GM23338 (cell line): Measurements from ENCODE around the gene PLOD2. TPM values are rescaled to one million over a fixed set of nuclear protein-coding genes. Genes with fewer than 3 reads are reported as not detected.

Experiments used
- ATAC-seq: fragments of 200-7000 bp; cut with Tn5 transposase; 3 replicates; pipeline ENCODE4 v1.9.1; 2020
- DNase-seq: peaks from one replicate; pipeline ENCODE4 v3.0.0-alpha.2; 2015; ENCODE audit warnings: low spot score
- H2AFZ ChIP-seq: fragments of 200-600 bp; sonication (generic); 2 replicates; pipeline ENCODE4 v1.8.0; 2016; ENCODE audit warnings: antibody characterized with exemption, mild to moderate bottlenecking, moderate library complexity
- H3F3A ChIP-seq: fragments of 200-600 bp; sonication (generic); replicated peaks from 2 replicates; pipeline ENCODE4 v1.8.0; 2017; ENCODE audit warnings: antibody characterized with exemption, mixed run types, low read depth
- H3K27ac ChIP-seq: fragments of 200-600 bp; sonication (generic); 2 replicates; pipeline ENCODE4 v1.6.1; 2016; ENCODE audit warnings: low read depth
- H3K27me3 ChIP-seq: fragments of 200-600 bp; sonication (generic); 2 replicates; pipeline ENCODE4 v1.8.0; 2016; ENCODE audit warnings: mild to moderate bottlenecking, mixed run types, moderate library complexity; ENCODE audit not compliant: insufficient read depth
- H3K36me3 ChIP-seq: fragments of 200-600 bp; sonication (generic); 2 replicates; pipeline ENCODE4 v1.8.0; 2016; ENCODE audit warnings: mild to moderate bottlenecking; ENCODE audit not compliant: insufficient read depth
- H3K4me1 ChIP-seq: fragments of 200-600 bp; sonication (generic); 2 replicates; pipeline ENCODE4 v1.8.0; 2016; ENCODE audit warnings: mild to moderate bottlenecking, moderate library complexity; ENCODE audit not compliant: insufficient read depth
- H3K4me2 ChIP-seq: fragments of 200-600 bp; sonication (generic); 2 replicates; pipeline ENCODE4 v1.7.1; 2017; ENCODE audit warnings: mixed run types
- H3K4me3 ChIP-seq: fragments of 200-600 bp; sonication (generic); 2 replicates; pipeline ENCODE4 v1.6.1; 2016; ENCODE audit warnings: mixed run types
- H3K79me2 ChIP-seq: fragments of 200-600 bp; sonication (generic); replicated peaks from 2 replicates; pipeline ENCODE4 v1.8.0; 2017; ENCODE audit warnings: mild to moderate bottlenecking; ENCODE audit not compliant: insufficient read depth
- H3K9me2 ChIP-seq: fragments of 200-600 bp; sonication (generic); 2 replicates; pipeline ENCODE4 v1.8.0; 2017; ENCODE audit not compliant: insufficient read depth
- H4K20me1 ChIP-seq: fragments of 200-600 bp; sonication (generic); replicated peaks from 2 replicates; pipeline ENCODE4 v1.8.0; 2017; ENCODE audit warnings: mild to moderate bottlenecking; ENCODE audit not compliant: insufficient read depth
- H3K27ac Mint-ChIP-seq: 2 replicates; pipeline ENCODE4 v1.8.0; 2020; ENCODE audit warnings: inconsistent platforms, mild to moderate bottlenecking, moderate library complexity, mixed read lengths
- H3K27me3 Mint-ChIP-seq: 3 replicates; pipeline ENCODE4 v1.8.0; 2022; ENCODE audit warnings: low read depth, mild to moderate bottlenecking, moderate library complexity, mixed read lengths, inconsistent platforms; ENCODE audit not compliant: insufficient read depth, poor library complexity
- H3K36me3 Mint-ChIP-seq: 3 replicates; pipeline ENCODE4 v1.8.0; 2021; ENCODE audit warnings: low read depth, mild to moderate bottlenecking, inconsistent platforms, moderate library complexity, mixed read lengths
- H3K4me1 Mint-ChIP-seq: 3 replicates; pipeline ENCODE4 v1.8.0; 2020; ENCODE audit warnings: mild to moderate bottlenecking, inconsistent platforms, mixed read lengths
- H3K4me3 Mint-ChIP-seq: 3 replicates; pipeline ENCODE4 v1.8.0; 2021; ENCODE audit warnings: moderate library complexity, mild to moderate bottlenecking, inconsistent platforms, mixed read lengths
- H3K9me3 Mint-ChIP-seq: 3 replicates; pipeline ENCODE4 v1.8.0; 2020; ENCODE audit warnings: moderate library complexity, mild to moderate bottlenecking, inconsistent platforms, mixed read lengths
- CREB1 ChIP-seq: fragments of 250-450 bp; sonication (Bioruptor Pico); IDR thresholded peaks from 2 replicates; pipeline ENCODE4 v1.5.0; 2020; ENCODE audit warnings: low read depth, mild to moderate bottlenecking, moderate library complexity
- EZH2 ChIP-seq: fragments of 200-600 bp; sonication (generic); IDR thresholded peaks from one replicate; pipeline ENCODE4 v1.8.0; 2017; ENCODE audit warnings: antibody characterized with exemption, mild to moderate bottlenecking, low read depth; ENCODE audit not compliant: unreplicated experiment
- EZH2phosphoT487 ChIP-seq: fragments of 200-600 bp; sonication (generic); IDR thresholded peaks from one replicate; pipeline ENCODE4 v1.8.1; 2018; ENCODE audit warnings: antibody characterized with exemption; ENCODE audit not compliant: unreplicated experiment
- JUNB ChIP-seq: IDR thresholded peaks from one replicate; pipeline ENCODE4 v1.6.1; 2016; ENCODE audit warnings: antibody characterized with exemption; ENCODE audit not compliant: unreplicated experiment
- NANOG ChIP-seq: IDR thresholded peaks from 2 replicates; pipeline ENCODE4 v1.6.1; 2016; ENCODE audit warnings: antibody characterized with exemption, borderline replicate concordance
- POLR2AphosphoS5 ChIP-seq: IDR thresholded peaks from 2 replicates; pipeline ENCODE4 v1.6.1; 2016; ENCODE audit warnings: antibody characterized with exemption, low read depth
- STAT1 ChIP-seq: IDR thresholded peaks from one replicate; pipeline ENCODE4 v1.6.1; 2016; ENCODE audit warnings: antibody characterized with exemption; ENCODE audit not compliant: unreplicated experiment
- ZNF114 ChIP-seq: fragments of 250-450 bp; sonication (Bioruptor Pico); IDR thresholded peaks from 2 replicates; pipeline ENCODE4 v1.5.0; 2020; ENCODE audit warnings: mild to moderate bottlenecking, moderate library complexity
- ZNF331 ChIP-seq: fragments of 250-450 bp; sonication (Bioruptor Pico); IDR thresholded peaks from 2 replicates; pipeline ENCODE4 v1.5.0; 2020; ENCODE audit warnings: low read depth, mild to moderate bottlenecking, moderate library complexity
- polyA plus RNA-seq: library from polyadenylated mRNA; unstranded; fragments of >200 nt; fragmentation: Nextera tagmentation; extraction: Ambion mirVana; gene quantifications from 2 replicates; pipeline ENCODE4 v1.2.1, GENCODE V29; 2016
- total RNA-seq: library from RNA; depleted of rRNA; stranded (reverse); fragments of >200 nt; shearing (Covaris generic); gene quantifications from 2 replicates; pipeline ENCODE4 v1.2.3, GENCODE V29; 2014
- TF ChIP-seq, protein P1 (sequence below): IDR thresholded peaks from one replicate; pipeline ENCODE4 v1.6.1; 2018; ENCODE audit warnings: antibody characterized with exemption; ENCODE audit not compliant: unreplicated experiment
- TF ChIP-seq, protein P2 (sequence below): IDR thresholded peaks from 2 replicates; pipeline ENCODE4 v1.6.1; 2016; ENCODE audit warnings: antibody characterized with exemption
- TF ChIP-seq, protein P3 (sequence below): fragments of 250-450 bp; sonication (Bioruptor Pico); IDR thresholded peaks from 2 replicates; pipeline ENCODE4 v1.5.0; 2020; ENCODE audit warnings: mild to moderate bottlenecking, moderate library complexity
- TF ChIP-seq, protein P4 (sequence below), 2 experiments: fragments of 200-600 bp in 1 of 2; sonication (generic) in 1 of 2; conservative IDR thresholded peaks; 2 replicates each; pipeline versions ENCODE4 v1.5.1 to v1.6.1; 2016 to 2017; ENCODE audit warnings: antibody characterized with exemption in 2 of 2, low read depth in 2 of 2, mild to moderate bottlenecking in 2 of 2, moderate library complexity in 1 of 2

PLOD2 gene
- total and polyA plus RNA-seq, 2 experiments from 2014 or later, result 26.7 to 30.5 TPM

DNA sequence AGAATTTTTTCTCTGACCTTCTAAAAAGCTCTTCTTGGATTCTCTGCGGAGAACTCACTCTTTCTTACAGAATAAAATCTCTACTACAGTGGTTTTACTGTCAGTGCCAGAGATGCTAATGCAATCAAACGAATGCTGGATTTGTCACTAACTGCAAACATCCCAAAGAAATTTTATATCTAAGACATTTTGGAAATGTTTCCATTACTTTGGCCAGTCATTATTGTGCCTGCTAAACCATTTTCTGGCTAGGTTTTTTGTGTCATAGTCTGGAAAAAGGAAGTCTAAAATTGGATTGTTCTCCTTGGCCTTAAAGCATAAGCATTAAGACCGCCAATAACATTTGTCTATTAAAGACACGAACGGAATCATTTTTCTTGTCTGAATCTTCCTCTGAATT lies 54.0 kb downstream of the PLOD2 start:
- no peak overlapping the region for H3K27ac Mint-ChIP-seq
- H3K4me1 Mint-ChIP-seq, result peaks cover 20% of the 10 kb centered on the region; the same call in 2 of the 3 replicates
- Histone ChIP-seq H3K27me3 (no peaks in the 10 kb centered on the region), H2AFZ (no peak overlapping the region), H3K36me3 (no peaks in the 10 kb centered on the region), H3K4me2 (no peak overlapping the region), H3K9me2 (no peaks in the 10 kb centered on the region), H3K4me3 (no peak overlapping the region), H3K79me2 (no peaks in the 10 kb centered on the region), H3K4me1 (peaks cover 16% of the 10 kb centered on the region), H4K20me1 (no peaks in the 10 kb centered on the region), H3F3A (no peaks in the 10 kb centered on the region), H3K27ac (no peak overlapping the region)
- ATAC-seq, result no peak
- H3K4me3 Mint-ChIP-seq, result no peak overlapping the region
- peaks cover 2% of the 10 kb centered on the region for H3K27me3 Mint-ChIP-seq
- DNase-seq, result no peak
- H3K9me3 Mint-ChIP-seq, result no peaks in the 10 kb centered on the region
- no peak for TF ChIP-seq STAT1
- TF ChIP-seq, protein P1, sequence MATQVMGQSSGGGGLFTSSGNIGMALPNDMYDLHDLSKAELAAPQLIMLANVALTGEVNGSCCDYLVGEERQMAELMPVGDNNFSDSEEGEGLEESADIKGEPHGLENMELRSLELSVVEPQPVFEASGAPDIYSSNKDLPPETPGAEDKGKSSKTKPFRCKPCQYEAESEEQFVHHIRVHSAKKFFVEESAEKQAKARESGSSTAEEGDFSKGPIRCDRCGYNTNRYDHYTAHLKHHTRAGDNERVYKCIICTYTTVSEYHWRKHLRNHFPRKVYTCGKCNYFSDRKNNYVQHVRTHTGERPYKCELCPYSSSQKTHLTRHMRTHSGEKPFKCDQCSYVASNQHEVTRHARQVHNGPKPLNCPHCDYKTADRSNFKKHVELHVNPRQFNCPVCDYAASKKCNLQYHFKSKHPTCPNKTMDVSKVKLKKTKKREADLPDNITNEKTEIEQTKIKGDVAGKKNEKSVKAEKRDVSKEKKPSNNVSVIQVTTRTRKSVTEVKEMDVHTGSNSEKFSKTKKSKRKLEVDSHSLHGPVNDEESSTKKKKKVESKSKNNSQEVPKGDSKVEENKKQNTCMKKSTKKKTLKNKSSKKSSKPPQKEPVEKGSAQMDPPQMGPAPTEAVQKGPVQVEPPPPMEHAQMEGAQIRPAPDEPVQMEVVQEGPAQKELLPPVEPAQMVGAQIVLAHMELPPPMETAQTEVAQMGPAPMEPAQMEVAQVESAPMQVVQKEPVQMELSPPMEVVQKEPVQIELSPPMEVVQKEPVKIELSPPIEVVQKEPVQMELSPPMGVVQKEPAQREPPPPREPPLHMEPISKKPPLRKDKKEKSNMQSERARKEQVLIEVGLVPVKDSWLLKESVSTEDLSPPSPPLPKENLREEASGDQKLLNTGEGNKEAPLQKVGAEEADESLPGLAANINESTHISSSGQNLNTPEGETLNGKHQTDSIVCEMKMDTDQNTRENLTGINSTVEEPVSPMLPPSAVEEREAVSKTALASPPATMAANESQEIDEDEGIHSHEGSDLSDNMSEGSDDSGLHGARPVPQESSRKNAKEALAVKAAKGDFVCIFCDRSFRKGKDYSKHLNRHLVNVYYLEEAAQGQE, result no peak
- no peak for TF ChIP-seq EZH2phosphoT487
- TF ChIP-seq POLR2AphosphoS5, result no peak
- TF ChIP-seq JUNB, result no peak
- TF ChIP-seq, protein P2, sequence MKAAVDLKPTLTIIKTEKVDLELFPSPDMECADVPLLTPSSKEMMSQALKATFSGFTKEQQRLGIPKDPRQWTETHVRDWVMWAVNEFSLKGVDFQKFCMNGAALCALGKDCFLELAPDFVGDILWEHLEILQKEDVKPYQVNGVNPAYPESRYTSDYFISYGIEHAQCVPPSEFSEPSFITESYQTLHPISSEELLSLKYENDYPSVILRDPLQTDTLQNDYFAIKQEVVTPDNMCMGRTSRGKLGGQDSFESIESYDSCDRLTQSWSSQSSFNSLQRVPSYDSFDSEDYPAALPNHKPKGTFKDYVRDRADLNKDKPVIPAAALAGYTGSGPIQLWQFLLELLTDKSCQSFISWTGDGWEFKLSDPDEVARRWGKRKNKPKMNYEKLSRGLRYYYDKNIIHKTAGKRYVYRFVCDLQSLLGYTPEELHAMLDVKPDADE, result no peak
- no peak for TF ChIP-seq ZNF114
- TF ChIP-seq, protein P3, sequence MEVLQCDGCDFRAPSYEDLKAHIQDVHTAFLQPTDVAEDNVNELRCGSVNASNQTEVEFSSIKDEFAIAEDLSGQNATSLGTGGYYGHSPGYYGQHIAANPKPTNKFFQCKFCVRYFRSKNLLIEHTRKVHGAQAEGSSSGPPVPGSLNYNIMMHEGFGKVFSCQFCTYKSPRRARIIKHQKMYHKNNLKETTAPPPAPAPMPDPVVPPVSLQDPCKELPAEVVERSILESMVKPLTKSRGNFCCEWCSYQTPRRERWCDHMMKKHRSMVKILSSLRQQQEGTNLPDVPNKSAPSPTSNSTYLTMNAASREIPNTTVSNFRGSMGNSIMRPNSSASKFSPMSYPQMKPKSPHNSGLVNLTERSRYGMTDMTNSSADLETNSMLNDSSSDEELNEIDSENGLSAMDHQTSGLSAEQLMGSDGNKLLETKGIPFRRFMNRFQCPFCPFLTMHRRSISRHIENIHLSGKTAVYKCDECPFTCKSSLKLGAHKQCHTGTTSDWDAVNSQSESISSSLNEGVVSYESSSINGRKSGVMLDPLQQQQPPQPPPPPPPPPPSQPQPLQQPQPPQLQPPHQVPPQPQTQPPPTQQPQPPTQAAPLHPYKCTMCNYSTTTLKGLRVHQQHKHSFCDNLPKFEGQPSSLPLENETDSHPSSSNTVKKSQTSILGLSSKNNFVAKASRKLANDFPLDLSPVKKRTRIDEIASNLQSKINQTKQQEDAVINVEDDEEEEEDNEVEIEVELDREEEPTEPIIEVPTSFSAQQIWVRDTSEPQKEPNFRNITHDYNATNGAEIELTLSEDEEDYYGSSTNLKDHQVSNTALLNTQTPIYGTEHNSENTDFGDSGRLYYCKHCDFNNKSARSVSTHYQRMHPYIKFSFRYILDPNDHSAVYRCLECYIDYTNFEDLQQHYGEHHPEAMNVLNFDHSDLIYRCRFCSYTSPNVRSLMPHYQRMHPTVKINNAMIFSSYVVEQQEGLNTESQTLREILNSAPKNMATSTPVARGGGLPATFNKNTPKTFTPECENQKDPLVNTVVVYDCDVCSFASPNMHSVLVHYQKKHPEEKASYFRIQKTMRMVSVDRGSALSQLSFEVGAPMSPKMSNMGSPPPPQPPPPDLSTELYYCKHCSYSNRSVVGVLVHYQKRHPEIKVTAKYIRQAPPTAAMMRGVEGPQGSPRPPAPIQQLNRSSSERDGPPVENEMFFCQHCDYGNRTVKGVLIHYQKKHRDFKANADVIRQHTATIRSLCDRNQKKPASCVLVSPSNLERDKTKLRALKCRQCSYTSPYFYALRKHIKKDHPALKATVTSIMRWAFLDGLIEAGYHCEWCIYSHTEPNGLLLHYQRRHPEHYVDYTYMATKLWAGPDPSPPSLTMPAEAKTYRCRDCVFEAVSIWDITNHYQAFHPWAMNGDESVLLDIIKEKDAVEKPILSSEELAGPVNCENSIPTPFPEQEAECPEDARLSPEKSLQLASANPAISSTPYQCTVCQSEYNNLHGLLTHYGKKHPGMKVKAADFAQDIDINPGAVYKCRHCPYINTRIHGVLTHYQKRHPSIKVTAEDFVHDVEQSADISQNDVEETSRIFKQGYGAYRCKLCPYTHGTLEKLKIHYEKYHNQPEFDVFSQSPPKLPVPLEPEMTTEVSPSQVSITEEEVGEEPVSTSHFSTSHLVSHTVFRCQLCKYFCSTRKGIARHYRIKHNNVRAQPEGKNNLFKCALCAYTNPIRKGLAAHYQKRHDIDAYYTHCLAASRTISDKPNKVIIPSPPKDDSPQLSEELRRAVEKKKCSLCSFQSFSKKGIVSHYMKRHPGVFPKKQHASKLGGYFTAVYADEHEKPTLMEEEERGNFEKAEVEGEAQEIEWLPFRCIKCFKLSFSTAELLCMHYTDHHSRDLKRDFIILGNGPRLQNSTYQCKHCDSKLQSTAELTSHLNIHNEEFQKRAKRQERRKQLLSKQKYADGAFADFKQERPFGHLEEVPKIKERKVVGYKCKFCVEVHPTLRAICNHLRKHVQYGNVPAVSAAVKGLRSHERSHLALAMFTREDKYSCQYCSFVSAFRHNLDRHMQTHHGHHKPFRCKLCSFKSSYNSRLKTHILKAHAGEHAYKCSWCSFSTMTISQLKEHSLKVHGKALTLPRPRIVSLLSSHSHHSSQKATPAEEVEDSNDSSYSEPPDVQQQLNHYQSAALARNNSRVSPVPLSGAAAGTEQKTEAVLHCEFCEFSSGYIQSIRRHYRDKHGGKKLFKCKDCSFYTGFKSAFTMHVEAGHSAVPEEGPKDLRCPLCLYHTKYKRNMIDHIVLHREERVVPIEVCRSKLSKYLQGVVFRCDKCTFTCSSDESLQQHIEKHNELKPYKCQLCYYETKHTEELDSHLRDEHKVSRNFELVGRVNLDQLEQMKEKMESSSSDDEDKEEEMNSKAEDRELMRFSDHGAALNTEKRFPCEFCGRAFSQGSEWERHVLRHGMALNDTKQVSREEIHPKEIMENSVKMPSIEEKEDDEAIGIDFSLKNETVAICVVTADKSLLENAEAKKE (CRISPR knock-in tag), result no peak
- no peak for TF ChIP-seq NANOG
- TF ChIP-seq EZH2, result no peak
- no peak for TF ChIP-seq ZNF331 (CRISPR knock-in tag)
- TF ChIP-seq, protein P4, sequence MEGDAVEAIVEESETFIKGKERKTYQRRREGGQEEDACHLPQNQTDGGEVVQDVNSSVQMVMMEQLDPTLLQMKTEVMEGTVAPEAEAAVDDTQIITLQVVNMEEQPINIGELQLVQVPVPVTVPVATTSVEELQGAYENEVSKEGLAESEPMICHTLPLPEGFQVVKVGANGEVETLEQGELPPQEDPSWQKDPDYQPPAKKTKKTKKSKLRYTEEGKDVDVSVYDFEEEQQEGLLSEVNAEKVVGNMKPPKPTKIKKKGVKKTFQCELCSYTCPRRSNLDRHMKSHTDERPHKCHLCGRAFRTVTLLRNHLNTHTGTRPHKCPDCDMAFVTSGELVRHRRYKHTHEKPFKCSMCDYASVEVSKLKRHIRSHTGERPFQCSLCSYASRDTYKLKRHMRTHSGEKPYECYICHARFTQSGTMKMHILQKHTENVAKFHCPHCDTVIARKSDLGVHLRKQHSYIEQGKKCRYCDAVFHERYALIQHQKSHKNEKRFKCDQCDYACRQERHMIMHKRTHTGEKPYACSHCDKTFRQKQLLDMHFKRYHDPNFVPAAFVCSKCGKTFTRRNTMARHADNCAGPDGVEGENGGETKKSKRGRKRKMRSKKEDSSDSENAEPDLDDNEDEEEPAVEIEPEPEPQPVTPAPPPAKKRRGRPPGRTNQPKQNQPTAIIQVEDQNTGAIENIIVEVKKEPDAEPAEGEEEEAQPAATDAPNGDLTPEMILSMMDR (conservative IDR thresholded peaks at IDR 0.05; ENCODE audit: low read depth in 2 of 2), result no peak
- TF ChIP-seq CREB1 (CRISPR knock-in tag), result no peak
- H3K36me3 Mint-ChIP-seq, result peaks cover 4% of the 10 kb centered on the region; the same call in 2 of the 3 replicates
